AG10803 (cell line): ENCODE data around the gene GALK1.

Experiments used
- DNase-seq: peaks from one replicate; pipeline ENCODE4 v3.0.0; 2010; ENCODE audit warnings: low read depth
- H3K4me3 ChIP-seq: 2 replicates; pipeline ENCODE4 v1.5.1; 2011; ENCODE audit warnings: mild to moderate bottlenecking, low read length, control low read depth
- CTCF ChIP-seq: conservative IDR thresholded peaks from 2 replicates; pipeline ENCODE4 v1.5.1; 2011; ENCODE audit warnings: mild to moderate bottlenecking, low read length, control low read depth, inconsistent platforms

GALK1 gene

GRCh38 chr17:75724016-75725003 is 40.7 kb downstream of the GALK1 start:
- no peak overlapping the region for H3K4me3 ChIP-seq
- no peak for TF ChIP-seq CTCF
- DNase-seq: no peak

GRCh38 chr17:75723171-75723930 is 41.6 kb downstream of the GALK1 start:
- TF ChIP-seq CTCF: no peak
- DNase-seq: no peak
- H3K4me3 ChIP-seq: no peak overlapping the region

GRCh38 chr17:75722542-75723095 is 42.4 kb downstream of the GALK1 start:
- DNase-seq: no peak
- no peak for TF ChIP-seq CTCF
- H3K4me3 ChIP-seq: no peak overlapping the region

- no peak for TF ChIP-seq CTCF
- no peak for DNase-seq
- no peak overlapping the region for H3K4me3 ChIP-seq
Measured at GRCh38 chr17:75722076-75722475, 42.9 kb downstream of the GALK1 start.

- no peak overlapping the region for H3K4me3 ChIP-seq
- no peak for TF ChIP-seq CTCF
- no peak for DNase-seq
Measured at GRCh38 chr17:75721463-75722011, 43.5 kb downstream of the GALK1 start.

GRCh38 chr17:75720656-75721462 is 44.1 kb downstream of the GALK1 start, which contains the start of gene ITGB4:
Gene ITGB4, plus strand, starts transcription at chr17:75721459. Its CDS starts 3,245 bp downstream, at chr17:75724704.
- no peak for DNase-seq
- no peak for TF ChIP-seq CTCF
- no peak within 1 kb of the TSS for H3K4me3 ChIP-seq
